ENCODE data around the gene HYAL1.

Gene HYAL1

GRCh38 chr3:50297896-50298725 is 5.3 kb downstream of the HYAL1 start:
- no peak for DNase-seq (ENCODE audit: extremely low read depth, low read depth)
- peak overlapping the region; percentile 76 for H3K4me3 ChIP-seq (replicated peaks; ENCODE audit: low read depth, low read length)
- peak; percentile 7 for TF ChIP-seq CTCF (IDR thresholded peaks at IDR 0.05; ENCODE audit: low read depth, low read length, missing control alignments)

- no peak for TF ChIP-seq CTCF (IDR thresholded peaks at IDR 0.05; ENCODE audit: low read depth, low read length, missing control alignments)
- DNase-seq (ENCODE audit: extremely low read depth, low read depth): no peak
- H3K4me3 ChIP-seq (replicated peaks; ENCODE audit: low read depth, low read length): no peak overlapping the region
These were observed 6.0 kb downstream of the HYAL1 start for GRCh38 chr3:50297384-50297775.

- no peak for TF ChIP-seq CTCF (IDR thresholded peaks at IDR 0.05; ENCODE audit: low read depth, low read length, missing control alignments)
- no peak overlapping the region for H3K4me3 ChIP-seq (replicated peaks; ENCODE audit: low read depth, low read length)
- DNase-seq (ENCODE audit: extremely low read depth, low read depth): no peak
These were observed 6.5 kb downstream of the HYAL1 start for GRCh38 chr3:50296721-50297383.

- H3K4me3 ChIP-seq (replicated peaks; ENCODE audit: low read depth, low read length): no peak overlapping the region
- no peak for DNase-seq (ENCODE audit: extremely low read depth, low read depth)
- TF ChIP-seq CTCF (IDR thresholded peaks at IDR 0.05; ENCODE audit: low read depth, low read length, missing control alignments): no peak
These were observed 7.6 kb downstream of the HYAL1 start for GRCh38 chr3:50295553-50296431.

- TF ChIP-seq CTCF (IDR thresholded peaks at IDR 0.05; ENCODE audit: low read depth, low read length, missing control alignments): no peak
- no peak overlapping the region for H3K4me3 ChIP-seq (replicated peaks; ENCODE audit: low read depth, low read length)
- no peak for DNase-seq (ENCODE audit: extremely low read depth, low read depth)
These were observed 8.6 kb downstream of the HYAL1 start for GRCh38 chr3:50294492-50295403.

- DNase-seq (ENCODE audit: extremely low read depth, low read depth): no peak
- no peak overlapping the region for H3K4me3 ChIP-seq (replicated peaks; ENCODE audit: low read depth, low read length)
- no peak for TF ChIP-seq CTCF (IDR thresholded peaks at IDR 0.05; ENCODE audit: low read depth, low read length, missing control alignments)
These were observed 9.3 kb downstream of the HYAL1 start for GRCh38 chr3:50294089-50294488.
